ENCODE data around the gene AKAP8L. TPM values are rescaled to one million over a fixed set of nuclear protein-coding genes. Genes with fewer than 3 reads are reported as not detected.

Gene AKAP8L
- total RNA-seq, 1 donor: 119 TPM

GRCh38 chr19:15433519-15434069 is 14.8 kb upstream of the AKAP8L start:
- DNase-seq (ENCODE audit: low read depth in 2 of 3, low spot score in 2 of 3): no peak

GRCh38 chr19:15432629-15433518 is 14.1 kb upstream of the AKAP8L start:
- peak; percentile 78 to 90 (median 90) for DNase-seq (ENCODE audit: low read depth in 2 of 3, low spot score in 2 of 3)

GRCh38 chr19:15432018-15432494 is 13.3 kb upstream of the AKAP8L start:
- DNase-seq (ENCODE audit: low read depth in 2 of 3, low spot score in 2 of 3): no peak

- no peak for DNase-seq (ENCODE audit: low read depth in 2 of 3, low spot score in 2 of 3)
Observed at GRCh38 chr19:15431396-15432017, 12.7 kb upstream of the AKAP8L start.

GRCh38 chr19:15430526-15431120 is 11.8 kb upstream of the AKAP8L start:
- no peak for DNase-seq (ENCODE audit: low read depth in 2 of 3, low spot score in 2 of 3)

- DNase-seq (ENCODE audit: low read depth in 2 of 3, low spot score in 2 of 3): no peak
Observed at GRCh38 chr19:15429825-15430467, 11.2 kb upstream of the AKAP8L start.

- no peak for DNase-seq (ENCODE audit: low read depth in 2 of 3, low spot score in 2 of 3)
Observed at GRCh38 chr19:15428956-15429824, 10.4 kb upstream of the AKAP8L start.

GRCh38 chr19:15427991-15428471 is 9.2 kb upstream of the AKAP8L start:
- no peak for DNase-seq (ENCODE audit: low read depth in 2 of 3, low spot score in 2 of 3)

GRCh38 chr19:15427350-15427700 is 8.5 kb upstream of the AKAP8L start:
- no peak for DNase-seq (ENCODE audit: low read depth in 2 of 3, low spot score in 2 of 3)

GRCh38 chr19:15426485-15427349 is 7.9 kb upstream of the AKAP8L start:
- DNase-seq (ENCODE audit: low read depth in 2 of 3, low spot score in 2 of 3): no peak

- DNase-seq (ENCODE audit: low read depth in 2 of 3, low spot score in 2 of 3): no peak
Observed at GRCh38 chr19:15425321-15425950, 6.6 kb upstream of the AKAP8L start.

GRCh38 chr19:15424692-15425272 is 6.0 kb upstream of the AKAP8L start:
- no peak for DNase-seq (ENCODE audit: low read depth in 2 of 3, low spot score in 2 of 3)

GRCh38 chr19:15424121-15424520 is 5.3 kb upstream of the AKAP8L start:
- no peak for DNase-seq (ENCODE audit: low read depth in 2 of 3, low spot score in 2 of 3)

- DNase-seq (ENCODE audit: low read depth in 2 of 3, low spot score in 2 of 3): no peak
Observed at GRCh38 chr19:15423130-15423529, 4.3 kb upstream of the AKAP8L start.

GRCh38 chr19:15422296-15423075 is 3.7 kb upstream of the AKAP8L start:
- no peak for DNase-seq (ENCODE audit: low read depth in 2 of 3, low spot score in 2 of 3)

GRCh38 chr19:15421721-15422260 is 3.0 kb upstream of the AKAP8L start:
- no peak for DNase-seq (ENCODE audit: low read depth in 2 of 3, low spot score in 2 of 3)

GRCh38 chr19:15421136-15421695 is 2.4 kb upstream of the AKAP8L start:
- DNase-seq (ENCODE audit: low read depth in 2 of 3, low spot score in 2 of 3): no peak

Data from hematopoietic multipotent progenitor cell (in vitro differentiated cells).